Activated naive CD4-positive, alpha-beta T cell treated with anti-CD3 and anti-CD28 coated beads for 36 hours (primary cell): ENCODE measurements around the gene TEX26. TPM values are rescaled to one million over a fixed set of nuclear protein-coding genes. Genes with fewer than 3 reads are reported as not detected.

Source experiments
- CTCF ChIA-PET: fragments of 350-600 bp; sonication (Branson Sonifier 250); formaldehyde crosslinking; loops from one replicate; lab custom pipeline; 2021; ENCODE audit warnings: antibody characterized with exemption; lab: Charles Lee
- DNase-seq: peaks from one replicate; pipeline ENCODE4 v3.0.0-alpha.2; 2020
- H3K27ac Mint-ChIP-seq: one replicate; pipeline ENCODE4 v1.8.0; 2021; ENCODE audit warnings: mild to moderate bottlenecking, mixed read lengths
- H3K27me3 Mint-ChIP-seq: one replicate; pipeline ENCODE4 v1.8.0; 2021; ENCODE audit warnings: low read depth, mixed read lengths
- H3K36me3 Mint-ChIP-seq: one replicate; pipeline ENCODE4 v1.8.0; 2021; ENCODE audit warnings: low read depth, mixed read lengths
- H3K4me1 Mint-ChIP-seq: one replicate; pipeline ENCODE4 v1.8.0; 2021; ENCODE audit warnings: low read depth, mixed read lengths
- H3K4me3 Mint-ChIP-seq: one replicate; pipeline ENCODE4 v1.8.0; 2021; ENCODE audit warnings: mild to moderate bottlenecking, moderate library complexity, mixed read lengths
- H3K9me3 Mint-ChIP-seq: one replicate; pipeline ENCODE4 v1.8.0; 2021; ENCODE audit warnings: mixed read lengths
- intact Hi-C: fragments of 100-400 bp; cut with micrococcal nuclease; formaldehyde crosslinking; loops from one replicate; pipeline ENCODE4 v1.15.1; 2023
- total RNA-seq, 2 experiments: library from RNA; stranded (reverse); gene quantifications; one replicate each; pipeline ENCODE4 v1.2.3, GENCODE V29; 2021

Gene TEX26
- total RNA-seq, result not detected

GRCh38 chr13:30932481-30933353 lies at the start of gene TEX26:
TSS of gene TEX26 (plus strand) at chr13:30932656. CDS start at chr13:30932716, 60 bp downstream.
- CTCF ChIA-PET, result no interaction called here
- Mint-ChIP-seq H3K36me3 (no peaks in the 10 kb centered on the region), H3K4me3 (no peak within 1 kb of the TSS), H3K9me3 (no peaks in the 10 kb centered on the region), H3K27me3 (peaks cover 16% of the 10 kb centered on the region), H3K4me1 (no peaks in the 10 kb centered on the region), H3K27ac (no peak within 1 kb of the TSS)
- no peak for DNase-seq
- intact Hi-C loops, result no loop called here

GRCh38 chr13:30882996-30883766 lies 49.3 kb upstream of the TEX26 start:
- CTCF ChIA-PET, result interaction anchor here (1.0 to 1.5 kb wide), 2 partner anchors 9 to 93 kb away, joined by 3 read pairs; no protein-coding TSS in a partner anchor
- H3K4me3 Mint-ChIP-seq, result no peak overlapping the region
- intact Hi-C loops, result no loop called here
- H3K27ac Mint-ChIP-seq, result no peak overlapping the region
- H3K4me1 Mint-ChIP-seq, result peaks cover 15% of the 10 kb centered on the region
- H3K36me3 Mint-ChIP-seq, result no peaks in the 10 kb centered on the region
- no peak for DNase-seq
- peaks cover 6% of the 10 kb centered on the region for H3K9me3 Mint-ChIP-seq
- H3K27me3 Mint-ChIP-seq, result peaks cover 12% of the 10 kb centered on the region

- Mint-ChIP-seq H3K4me3 (no peak overlapping the region), H3K27ac (no peak overlapping the region), H3K27me3 (peaks cover 12% of the 10 kb centered on the region), H3K9me3 (peaks cover 6% of the 10 kb centered on the region), H3K36me3 (no peaks in the 10 kb centered on the region), H3K4me1 (peaks cover 15% of the 10 kb centered on the region)
- no peak for DNase-seq
- intact Hi-C loops, result no loop called here
- CTCF ChIA-PET, result interaction anchor here (0.5 kb wide), 1 partner anchor 76 kb away, joined by 3 read pairs; no protein-coding TSS in a partner anchor
Observed at GRCh38 chr13:30884543-30884942, 47.9 kb upstream of the TEX26 start.

GRCh38 chr13:30889196-30889690 lies 43.2 kb upstream of the TEX26 start:
- DNase-seq, result no peak
- peaks cover 14% of the 10 kb centered on the region for H3K4me1 Mint-ChIP-seq
- intact Hi-C loops, result no loop called here
- H3K27ac Mint-ChIP-seq, result no peak overlapping the region
- CTCF ChIA-PET, result no interaction called here
- H3K4me3 Mint-ChIP-seq, result no peak overlapping the region
- no peaks in the 10 kb centered on the region for H3K36me3 Mint-ChIP-seq
- H3K27me3 Mint-ChIP-seq, result peaks cover 5% of the 10 kb centered on the region
- peaks cover 5% of the 10 kb centered on the region for H3K9me3 Mint-ChIP-seq

- Mint-ChIP-seq H3K27me3 (peaks cover 3% of the 10 kb centered on the region), H3K4me1 (no peaks in the 10 kb centered on the region), H3K36me3 (no peaks in the 10 kb centered on the region), H3K4me3 (no peak overlapping the region), H3K27ac (no peak overlapping the region), H3K9me3 (no peaks in the 10 kb centered on the region)
- intact Hi-C loops, result no loop called here
- peak; percentile 34 for DNase-seq
- CTCF ChIA-PET, result interaction anchor here (0.9 to 1.6 kb wide), 4 partner anchors 10 to 152 kb away, joined by 3 to 5 read pairs (median 4); no protein-coding TSS in a partner anchor
Observed at GRCh38 chr13:30892966-30893365, 39.5 kb upstream of the TEX26 start.

- intact Hi-C loops, result no loop called here
- Mint-ChIP-seq H3K36me3 (no peaks in the 10 kb centered on the region), H3K4me3 (no peak overlapping the region), H3K4me1 (peaks cover 11% of the 10 kb centered on the region), H3K27ac (no peak overlapping the region), H3K9me3 (no peaks in the 10 kb centered on the region), H3K27me3 (peaks cover 6% of the 10 kb centered on the region)
- CTCF ChIA-PET, result no interaction called here
- no peak for DNase-seq
Observed at GRCh38 chr13:30895773-30896172, 36.7 kb upstream of the TEX26 start.

- DNase-seq, result no peak
- intact Hi-C loops, result no loop called here
- peaks cover 11% of the 10 kb centered on the region for H3K4me1 Mint-ChIP-seq
- H3K9me3 Mint-ChIP-seq, result no peaks in the 10 kb centered on the region
- CTCF ChIA-PET, result no interaction called here
- no peak overlapping the region for H3K27ac Mint-ChIP-seq
- H3K36me3 Mint-ChIP-seq, result no peaks in the 10 kb centered on the region
- no peak overlapping the region for H3K4me3 Mint-ChIP-seq
- H3K27me3 Mint-ChIP-seq, result peaks cover 9% of the 10 kb centered on the region
Observed at GRCh38 chr13:30898070-30898469, 34.4 kb upstream of the TEX26 start.

- H3K27me3 Mint-ChIP-seq, result peaks cover 13% of the 10 kb centered on the region
- H3K36me3 Mint-ChIP-seq, result no peaks in the 10 kb centered on the region
- peaks cover 11% of the 10 kb centered on the region for H3K4me1 Mint-ChIP-seq
- intact Hi-C loops, result loop anchor here (1.0 kb wide), 1 partner anchor 147 kb away; no protein-coding TSS in a partner anchor
- peak overlapping the region; percentile 54 for H3K27ac Mint-ChIP-seq
- CTCF ChIA-PET, result no interaction called here
- H3K4me3 Mint-ChIP-seq, result no peak overlapping the region
- DNase-seq, result peak; percentile 49
- no peaks in the 10 kb centered on the region for H3K9me3 Mint-ChIP-seq
Observed at GRCh38 chr13:30898678-30899241, 33.7 kb upstream of the TEX26 start.

- Mint-ChIP-seq H3K4me1 (peaks cover 12% of the 10 kb centered on the region), H3K36me3 (no peaks in the 10 kb centered on the region), H3K27me3 (peaks cover 30% of the 10 kb centered on the region), H3K4me3 (no peak overlapping the region), H3K27ac (no peak overlapping the region), H3K9me3 (no peaks in the 10 kb centered on the region)
- intact Hi-C loops, result no loop called here
- CTCF ChIA-PET, result interaction anchor here (0.7 to 1.2 kb wide), 2 partner anchors 10 to 16 kb away, joined by 3 read pairs; no protein-coding TSS in a partner anchor
- DNase-seq, result no peak
Observed at GRCh38 chr13:30900436-30900835, 32.0 kb upstream of the TEX26 start.

GRCh38 chr13:30900952-30901749 lies 31.3 kb upstream of the TEX26 start:
- no peaks in the 10 kb centered on the region for H3K36me3 Mint-ChIP-seq
- H3K9me3 Mint-ChIP-seq, result no peaks in the 10 kb centered on the region
- H3K27me3 Mint-ChIP-seq, result peaks cover 33% of the 10 kb centered on the region
- no peak overlapping the region for H3K4me3 Mint-ChIP-seq
- DNase-seq, result no peak
- intact Hi-C loops, result no loop called here
- H3K27ac Mint-ChIP-seq, result no peak overlapping the region
- CTCF ChIA-PET, result interaction anchor here (0.7 to 1.2 kb wide), 2 partner anchors 10 to 15 kb away, joined by 3 read pairs; no protein-coding TSS in a partner anchor
- H3K4me1 Mint-ChIP-seq, result peaks cover 15% of the 10 kb centered on the region

- DNase-seq, result no peak
- CTCF ChIA-PET, result interaction anchor here (0.8 kb wide), 1 partner anchor 12 kb away, joined by 5 read pairs; no protein-coding TSS in a partner anchor
- peaks cover 11% of the 10 kb centered on the region for H3K4me1 Mint-ChIP-seq
- no peaks in the 10 kb centered on the region for H3K9me3 Mint-ChIP-seq
- peaks cover 52% of the 10 kb centered on the region for H3K27me3 Mint-ChIP-seq
- no peak overlapping the region for H3K4me3 Mint-ChIP-seq
- intact Hi-C loops, result no loop called here
- H3K36me3 Mint-ChIP-seq, result no peaks in the 10 kb centered on the region
- H3K27ac Mint-ChIP-seq, result no peak overlapping the region
Observed at GRCh38 chr13:30904043-30904442, 28.4 kb upstream of the TEX26 start.
